Sciatic nerve (tissue), 1 donor: ENCODE results near the gene AFAP1L2. TPM values are rescaled to one million over a fixed set of nuclear protein-coding genes. Genes with fewer than 3 reads are reported as not detected.

Experiments
- total RNA-seq: library from RNA; stranded (reverse); fragmentation: NEBNext Ultra II Directional; extraction: Animal tissue kit (Norgen Biotek cat#: 25700); gene quantifications from one replicate; pipeline ENCODE4 v1.2.1, GENCODE V29; 2021
- donor health status: DM: no; HTN: no; CAD: no.

The AFAP1L2 gene
- total RNA-seq, 1 donor from 2014 or later, result 144 TPM

Other genes starting within 250 kb of the AFAP1L2 start
- gene CCDC186, start 230.3 kb downstream of the AFAP1L2 start, total RNA-seq, result 23.1 TPM
- gene TDRD1, start 225.1 kb downstream of the AFAP1L2 start, total RNA-seq, result 0.31 TPM
- gene VWA2, start 165.2 kb downstream of the AFAP1L2 start, total RNA-seq, result 0.62 TPM